HFF-Myc (cell line): Measurements from ENCODE around the gene CORO2A.

Experiments used
- DNase-seq: peaks from one replicate; pipeline ENCODE4 v3.0.0-alpha.2; 2011; ENCODE audit warnings: low read depth; ENCODE audit errors: extremely low read depth
- H3K4me3 ChIP-seq: replicated peaks from 2 replicates; pipeline ENCODE4 v1.5.1; 2011; ENCODE audit warnings: low read depth, mild to moderate bottlenecking, control low read depth, low read length
- CTCF ChIP-seq: IDR thresholded peaks from 2 replicates; pipeline ENCODE4 v1.5.1; 2012; ENCODE audit warnings: mild to moderate bottlenecking, low read depth, low read length, control low read depth; ENCODE audit errors: missing control alignments

CORO2A gene

DNA sequence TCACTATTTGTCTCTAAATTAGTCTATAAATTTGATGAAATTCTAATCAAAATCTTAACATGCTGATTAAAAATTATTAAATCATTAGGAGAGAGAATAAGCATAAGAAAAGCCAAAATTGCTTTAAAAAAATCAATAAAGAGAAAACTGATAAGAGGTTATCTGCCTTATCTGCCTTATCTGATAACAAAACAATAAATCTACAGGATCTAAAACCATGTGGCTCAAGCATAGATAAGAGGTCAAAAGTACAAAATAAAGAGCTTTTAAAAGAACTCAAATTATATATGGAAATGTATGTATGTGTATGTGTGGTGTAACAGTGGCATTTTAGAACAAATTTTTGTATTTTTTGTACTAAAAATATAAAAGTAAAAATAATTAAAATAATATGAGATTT lies 92.0 kb downstream of the CORO2A start:
- no peak for TF ChIP-seq CTCF
- H3K4me3 ChIP-seq, result no peak overlapping the region
- no peak for DNase-seq

- no peak for DNase-seq
- H3K4me3 ChIP-seq, result no peak overlapping the region
- no peak for TF ChIP-seq CTCF
Measured at GRCh38 chr9:98099898-98100297, 92.5 kb downstream of the CORO2A start.

GRCh38 chr9:98099346-98099745 lies 93.1 kb downstream of the CORO2A start:
- TF ChIP-seq CTCF, result no peak
- DNase-seq, result no peak
- H3K4me3 ChIP-seq, result no peak overlapping the region

DNA sequence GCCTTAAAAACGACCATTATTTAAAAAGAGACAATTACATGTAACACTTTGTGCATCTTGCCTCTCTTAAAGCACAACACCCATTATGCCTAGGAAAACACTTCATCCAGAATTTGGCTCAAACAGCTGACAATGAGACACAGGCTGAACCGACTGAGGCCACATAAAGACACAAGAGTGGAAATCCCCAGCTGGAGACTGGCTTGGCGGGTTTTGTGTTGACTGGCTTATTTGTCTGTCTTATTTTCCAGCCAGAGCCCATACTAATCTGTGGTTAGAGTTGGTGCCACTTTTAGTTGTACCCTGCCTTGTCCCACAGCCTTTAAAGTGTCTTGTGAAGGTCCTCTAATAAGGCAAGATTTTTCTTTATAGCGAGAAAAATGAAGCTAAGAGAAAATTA lies 94.6 kb downstream of the CORO2A start:
- H3K4me3 ChIP-seq, result no peak overlapping the region
- TF ChIP-seq CTCF, result no peak
- DNase-seq, result no peak

- H3K4me3 ChIP-seq, result no peak overlapping the region
- DNase-seq, result no peak
- TF ChIP-seq CTCF, result no peak
Measured at GRCh38 chr9:98096091-98096490, 96.3 kb downstream of the CORO2A start.

DNA sequence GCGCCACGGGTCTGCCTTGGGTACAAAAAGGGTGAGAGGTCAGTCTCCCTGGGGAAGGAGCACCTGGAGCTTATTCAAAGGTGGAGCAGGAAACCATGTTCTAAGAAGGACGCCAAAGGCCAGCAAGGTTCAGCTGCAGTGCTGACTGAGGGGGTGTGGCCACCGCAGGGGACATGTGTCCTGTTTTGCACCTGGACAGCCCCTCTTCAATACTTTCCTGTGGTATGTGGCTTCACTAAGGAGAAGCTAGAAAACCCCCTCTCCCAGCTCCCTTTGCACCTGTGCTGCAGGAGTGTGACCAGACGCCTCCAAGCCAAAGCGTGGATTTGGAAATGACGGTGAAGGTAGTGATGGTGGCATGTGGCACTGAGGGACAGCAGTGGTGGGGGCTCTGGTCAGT lies 97.0 kb downstream of the CORO2A start:
- H3K4me3 ChIP-seq, result no peak overlapping the region
- DNase-seq, result no peak
- TF ChIP-seq CTCF, result no peak

DNA sequence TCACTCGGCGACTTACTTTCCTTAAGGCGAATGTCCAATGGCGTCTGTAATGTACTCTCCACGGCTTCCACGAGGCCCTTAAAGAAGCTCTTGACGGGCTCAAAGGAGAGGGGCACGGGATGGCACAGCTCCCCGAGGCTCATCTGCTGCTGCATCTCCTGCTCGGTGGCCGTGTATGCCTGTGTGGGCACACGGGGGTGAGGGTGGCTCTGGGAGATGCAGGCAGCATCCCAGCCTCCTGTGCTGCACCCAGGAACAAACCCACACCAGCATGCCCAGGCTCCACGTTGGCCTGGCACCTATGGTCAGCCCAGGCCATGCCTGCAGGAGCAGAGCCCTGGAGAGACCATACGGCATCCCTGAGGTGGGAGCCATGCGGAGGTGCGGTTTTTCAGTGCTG lies 97.6 kb downstream of the CORO2A start:
- TF ChIP-seq CTCF, result no peak
- no peak for DNase-seq
- H3K4me3 ChIP-seq, result no peak overlapping the region
